Measurements from ENCODE around the gene TBCD. TPM values are rescaled to one million over a fixed set of nuclear protein-coding genes. Genes with fewer than 3 reads are reported as not detected.

The TBCD gene
- total RNA-seq, 1 donor from 2014 or later: 31.8 TPM

DNA sequence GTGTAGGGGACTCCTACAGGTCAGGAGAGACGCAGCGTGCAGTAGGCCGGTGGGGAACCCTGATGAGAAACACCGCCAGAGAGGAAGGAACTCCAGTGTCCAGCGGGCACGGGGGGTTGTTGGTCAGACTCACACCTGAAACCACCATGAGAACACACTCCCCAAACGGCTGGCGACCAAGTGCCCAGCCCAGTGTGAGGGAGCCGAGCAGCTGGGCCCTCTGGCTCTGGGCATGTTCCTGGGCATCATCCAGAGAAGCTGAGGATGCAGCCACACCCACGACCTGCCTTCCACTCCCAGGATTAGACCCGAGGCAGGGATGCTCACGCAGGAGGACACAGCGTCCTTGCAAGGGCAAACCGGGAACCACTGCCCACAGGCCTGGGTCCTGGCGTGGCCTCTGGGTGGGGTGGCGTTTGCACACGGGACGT lies 196.2 kb downstream of the TBCD start:
- Histone ChIP-seq H3K27me3 (ENCODE audit: insufficient read depth, low read length) (no peaks in the 10 kb centered on the region), H3K4me3 (ENCODE audit: insufficient read depth, low read depth, low read length) (no peak overlapping the region), H3K9me3 (ENCODE audit: insufficient read depth, low read depth, low read length) (peaks cover 27% of the 10 kb centered on the region), H3K27ac (ENCODE audit: low read depth, low read length) (no peak overlapping the region), H3K4me1 (ENCODE audit: insufficient read depth, low read length) (no peaks in the 10 kb centered on the region), H3K4me2 (ENCODE audit: low read length) (no peak overlapping the region), H2AFZ (ENCODE audit: low read depth, low read length) (no peak overlapping the region), H4K20me1 (ENCODE audit: insufficient read depth, low read length) (no peaks in the 10 kb centered on the region), H3K79me2 (ENCODE audit: insufficient read depth, low read length) (no peaks in the 10 kb centered on the region), H3K9ac (ENCODE audit: low read length) (no peak overlapping the region), H3K36me3 (ENCODE audit: insufficient read depth, low read length) (peaks cover 8% of the 10 kb centered on the region)
- no peaks in the 10 kb centered on the region for H3K27me3 Mint-ChIP-seq (ENCODE audit: low read depth, unreplicated experiment)
- DNase-seq (ENCODE audit: low read depth) (no peak), FAIRE-seq (no peak)
- H3K4me3 Mint-ChIP-seq (ENCODE audit: unreplicated experiment): no peak overlapping the region
- no peak overlapping the region for H3K27ac Mint-ChIP-seq (ENCODE audit: unreplicated experiment)
- peaks cover 65% of the 10 kb centered on the region for H3K36me3 Mint-ChIP-seq (ENCODE audit: low read depth, unreplicated experiment)
- H3K9me3 Mint-ChIP-seq (ENCODE audit: unreplicated experiment): peaks cover 55% of the 10 kb centered on the region
- TF ChIP-seq, protein P1, sequence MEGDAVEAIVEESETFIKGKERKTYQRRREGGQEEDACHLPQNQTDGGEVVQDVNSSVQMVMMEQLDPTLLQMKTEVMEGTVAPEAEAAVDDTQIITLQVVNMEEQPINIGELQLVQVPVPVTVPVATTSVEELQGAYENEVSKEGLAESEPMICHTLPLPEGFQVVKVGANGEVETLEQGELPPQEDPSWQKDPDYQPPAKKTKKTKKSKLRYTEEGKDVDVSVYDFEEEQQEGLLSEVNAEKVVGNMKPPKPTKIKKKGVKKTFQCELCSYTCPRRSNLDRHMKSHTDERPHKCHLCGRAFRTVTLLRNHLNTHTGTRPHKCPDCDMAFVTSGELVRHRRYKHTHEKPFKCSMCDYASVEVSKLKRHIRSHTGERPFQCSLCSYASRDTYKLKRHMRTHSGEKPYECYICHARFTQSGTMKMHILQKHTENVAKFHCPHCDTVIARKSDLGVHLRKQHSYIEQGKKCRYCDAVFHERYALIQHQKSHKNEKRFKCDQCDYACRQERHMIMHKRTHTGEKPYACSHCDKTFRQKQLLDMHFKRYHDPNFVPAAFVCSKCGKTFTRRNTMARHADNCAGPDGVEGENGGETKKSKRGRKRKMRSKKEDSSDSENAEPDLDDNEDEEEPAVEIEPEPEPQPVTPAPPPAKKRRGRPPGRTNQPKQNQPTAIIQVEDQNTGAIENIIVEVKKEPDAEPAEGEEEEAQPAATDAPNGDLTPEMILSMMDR (IDR thresholded peaks at IDR 0.05; ENCODE audit: insufficient read depth, low read depth, low read length): no peak
- H3K4me1 Mint-ChIP-seq (ENCODE audit: low read depth, unreplicated experiment): no peaks in the 10 kb centered on the region

DNA sequence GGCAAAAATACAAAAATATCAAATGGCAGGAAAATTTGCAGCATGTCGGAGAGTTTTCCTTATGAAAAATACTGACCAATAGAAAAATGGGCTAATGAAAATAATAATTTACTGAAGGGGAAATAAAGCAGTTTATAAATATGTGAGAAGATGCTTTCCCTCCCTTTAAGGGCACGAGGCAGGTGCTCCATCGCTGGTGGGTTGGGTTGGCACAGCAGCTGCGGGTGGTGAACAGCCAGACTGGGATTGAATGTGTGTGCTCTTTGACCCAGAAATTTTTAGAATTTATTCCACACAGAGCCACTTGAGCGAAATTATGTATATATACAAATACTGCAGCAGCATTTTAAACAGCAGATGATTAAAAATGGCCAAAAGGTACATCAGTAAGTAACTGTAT lies 197.1 kb downstream of the TBCD start:
- H3K9me3 Mint-ChIP-seq (ENCODE audit: unreplicated experiment): peaks cover 58% of the 10 kb centered on the region

DNA sequence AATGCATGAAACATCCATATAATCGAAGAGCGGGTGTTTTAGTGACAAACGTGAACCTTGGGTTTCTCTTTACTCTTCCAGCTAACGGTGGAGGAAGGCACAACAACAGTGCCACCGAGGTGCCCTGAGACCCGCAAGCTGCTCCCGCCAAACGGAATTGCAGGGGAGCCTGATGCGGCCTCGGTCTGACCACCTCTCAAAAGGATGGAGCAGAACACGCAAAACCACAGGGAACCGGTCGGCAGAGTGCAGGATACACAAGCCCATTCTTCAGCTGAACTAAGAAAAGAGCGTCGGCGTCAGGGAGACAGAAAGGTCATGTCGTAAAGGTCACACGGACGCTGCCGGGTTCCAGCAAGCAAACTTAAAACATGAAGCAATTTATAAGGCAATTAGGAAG lies 197.5 kb downstream of the TBCD start:
- Histone ChIP-seq H3K79me2 (ENCODE audit: insufficient read depth, low read length) (no peaks in the 10 kb centered on the region), H3K4me2 (ENCODE audit: low read length) (no peak overlapping the region), H3K36me3 (ENCODE audit: insufficient read depth, low read length) (peaks cover 5% of the 10 kb centered on the region), H3K27me3 (ENCODE audit: insufficient read depth, low read length) (no peaks in the 10 kb centered on the region), H3K9ac (ENCODE audit: low read length) (no peak overlapping the region), H3K4me3 (ENCODE audit: insufficient read depth, low read depth, low read length) (no peak overlapping the region), H2AFZ (ENCODE audit: low read depth, low read length) (no peak overlapping the region), H3K9me3 (ENCODE audit: insufficient read depth, low read depth, low read length) (peaks cover 20% of the 10 kb centered on the region), H3K4me1 (ENCODE audit: insufficient read depth, low read length) (no peaks in the 10 kb centered on the region), H4K20me1 (ENCODE audit: insufficient read depth, low read length) (no peaks in the 10 kb centered on the region), H3K27ac (ENCODE audit: low read depth, low read length) (no peak overlapping the region)
- FAIRE-seq: no peak
- no peak for DNase-seq (ENCODE audit: low read depth)
- H3K4me3 Mint-ChIP-seq (ENCODE audit: unreplicated experiment): no peak overlapping the region
- no peaks in the 10 kb centered on the region for H3K27me3 Mint-ChIP-seq (ENCODE audit: low read depth, unreplicated experiment)
- H3K4me1 Mint-ChIP-seq (ENCODE audit: low read depth, unreplicated experiment): no peaks in the 10 kb centered on the region
- H3K9me3 Mint-ChIP-seq (ENCODE audit: unreplicated experiment): peaks cover 58% of the 10 kb centered on the region
- H3K36me3 Mint-ChIP-seq (ENCODE audit: low read depth, unreplicated experiment): peaks cover 53% of the 10 kb centered on the region
- TF ChIP-seq, protein P1 (IDR thresholded peaks at IDR 0.05; ENCODE audit: insufficient read depth, low read depth, low read length): no peak
- no peak for TF ChIP-seq EZH2 (IDR thresholded peaks at IDR 0.05; ENCODE audit: insufficient read depth, low read length)
- no peak overlapping the region for H3K27ac Mint-ChIP-seq (ENCODE audit: unreplicated experiment)

More for the DNA sequence above, 197.1 kb downstream of the TBCD start:
- H3K4me1 ChIP-seq (ENCODE audit: insufficient read depth, low read length): no peaks in the 10 kb centered on the region
- FAIRE-seq: no peak
- Mint-ChIP-seq H3K36me3 (ENCODE audit: low read depth, unreplicated experiment) (peaks cover 57% of the 10 kb centered on the region), H3K27me3 (ENCODE audit: low read depth, unreplicated experiment) (no peaks in the 10 kb centered on the region), H3K4me1 (ENCODE audit: low read depth, unreplicated experiment) (no peaks in the 10 kb centered on the region), H3K4me3 (ENCODE audit: unreplicated experiment) (no peak overlapping the region), H3K27ac (ENCODE audit: unreplicated experiment) (no peak overlapping the region)
- no peak for TF ChIP-seq EZH2 (IDR thresholded peaks at IDR 0.05; ENCODE audit: insufficient read depth, low read length)
- H3K9ac ChIP-seq (ENCODE audit: low read length): no peak overlapping the region
- no peaks in the 10 kb centered on the region for H3K79me2 ChIP-seq (ENCODE audit: insufficient read depth, low read length)
- no peak overlapping the region for H3K27ac ChIP-seq (ENCODE audit: low read depth, low read length)
- H4K20me1 ChIP-seq (ENCODE audit: insufficient read depth, low read length): no peaks in the 10 kb centered on the region
- H3K9me3 ChIP-seq (ENCODE audit: insufficient read depth, low read depth, low read length): peaks cover 24% of the 10 kb centered on the region
- no peak overlapping the region for H2AFZ ChIP-seq (ENCODE audit: low read depth, low read length)
- H3K36me3 ChIP-seq (ENCODE audit: insufficient read depth, low read length): peaks cover 8% of the 10 kb centered on the region
- H3K4me2 ChIP-seq (ENCODE audit: low read length): no peak overlapping the region
- no peak for DNase-seq (ENCODE audit: low read depth)
- H3K27me3 ChIP-seq (ENCODE audit: insufficient read depth, low read length): no peaks in the 10 kb centered on the region
- H3K4me3 ChIP-seq (ENCODE audit: insufficient read depth, low read depth, low read length): no peak overlapping the region
